A673 (cell line): ENCODE measurements around the gene N4BP2L1. TPM values are rescaled to one million over a fixed set of nuclear protein-coding genes. Genes with fewer than 3 reads are reported as not detected.

ENCODE experiments used
- BruUV-seq: library from RNA; stranded (reverse); fragments of 400-500 nt; replicated peaks from 2 replicates; lab custom pipeline; 2021; lab: Mats Ljungman, UMichigan
- CTCF ChIA-PET: fragments of 300-600 bp; sonication (Branson Sonifier 250); formaldehyde crosslinking; loops from one replicate; lab custom pipeline; 2022; ENCODE audit warnings: antibody characterized with exemption; lab: Charles Lee
- POLR2A ChIA-PET: fragments of 300-600 bp; sonication (Branson Sonifier 250); formaldehyde crosslinking; loops from one replicate; lab custom pipeline; 2022; ENCODE audit warnings: antibody characterized with exemption; ENCODE audit not compliant: low non-redundant PET; lab: Charles Lee
- DNase-seq: peaks from one replicate; pipeline ENCODE4 v3.0.0-alpha.2; 2015; ENCODE audit warnings: low spot score
- H3K27ac ChIP-seq: fragments of 200-600 bp; sonication (generic); 2 replicates; pipeline ENCODE4 v1.5.1; 2016; ENCODE audit warnings: mixed run types, low read depth, mild to moderate bottlenecking, mixed read lengths, antibody characterized with exemption, low read length; ENCODE audit not compliant: poor library complexity, severe bottlenecking
- H3K27me3 ChIP-seq: fragments of 200-600 bp; sonication (generic); replicated peaks from 2 replicates; pipeline ENCODE4 v1.6.1; 2017; ENCODE audit warnings: mixed run types, low read depth, mild to moderate bottlenecking, mixed read lengths, antibody characterized with exemption, low read length; ENCODE audit not compliant: insufficient read depth, poor library complexity
- H3K36me3 ChIP-seq: fragments of 200-600 bp; sonication (generic); 2 replicates; pipeline ENCODE4 v1.6.1; 2016; ENCODE audit warnings: mixed run types, mild to moderate bottlenecking, mixed read lengths, antibody characterized with exemption, low read length; ENCODE audit not compliant: insufficient read depth, poor library complexity, severe bottlenecking
- H3K4me1 ChIP-seq: fragments of 200-600 bp; sonication (generic); 2 replicates; pipeline ENCODE4 v1.6.1; 2017; ENCODE audit warnings: mixed run types, mild to moderate bottlenecking, mixed read lengths, antibody characterized with exemption, low read length; ENCODE audit not compliant: insufficient read depth, poor library complexity, severe bottlenecking
- H3K4me3 ChIP-seq: fragments of 200-600 bp; sonication (generic); 2 replicates; pipeline ENCODE4 v1.5.1; 2016; ENCODE audit warnings: low read depth, mixed run types, mild to moderate bottlenecking, mixed read lengths, low read length; ENCODE audit not compliant: poor library complexity, severe bottlenecking
- H3K9me3 ChIP-seq: fragments of 200-600 bp; sonication (generic); 2 replicates; pipeline ENCODE4 v1.6.1; 2016; ENCODE audit warnings: mixed run types, low read depth, mild to moderate bottlenecking, mixed read lengths, antibody characterized with exemption, low read length; ENCODE audit not compliant: poor library complexity, severe bottlenecking
- EZH2 ChIP-seq: fragments of 200-600 bp; sonication (generic); IDR thresholded peaks from 2 replicates; pipeline ENCODE4 v1.6.1; 2017; ENCODE audit warnings: borderline replicate concordance, low read depth, mild to moderate bottlenecking, mixed read lengths, antibody characterized with exemption, low read length; ENCODE audit not compliant: poor library complexity, severe bottlenecking
- intact Hi-C: fragments of 100-400 bp; cut with micrococcal nuclease; formaldehyde crosslinking; loops from one replicate; pipeline ENCODE4 v1.10.0; 2022; ENCODE audit not compliant: unreplicated experiment
- total RNA-seq: library from RNA; stranded (reverse); gene quantifications from 2 replicates; pipeline ENCODE4 v1.2.3, GENCODE V29; 2021
- TF ChIP-seq, protein P1 (sequence below): fragments of 300-800, 200-600 bp; sonication (generic); conservative IDR thresholded peaks from 2 replicates; pipeline ENCODE4 v1.5.1; 2017; ENCODE audit warnings: low read depth, mild to moderate bottlenecking, antibody characterized with exemption, low read length, moderate library complexity, mixed read lengths

The N4BP2L1 gene
- total RNA-seq, 1 experiment from 2014 or later, result 0.49 TPM

DNA sequence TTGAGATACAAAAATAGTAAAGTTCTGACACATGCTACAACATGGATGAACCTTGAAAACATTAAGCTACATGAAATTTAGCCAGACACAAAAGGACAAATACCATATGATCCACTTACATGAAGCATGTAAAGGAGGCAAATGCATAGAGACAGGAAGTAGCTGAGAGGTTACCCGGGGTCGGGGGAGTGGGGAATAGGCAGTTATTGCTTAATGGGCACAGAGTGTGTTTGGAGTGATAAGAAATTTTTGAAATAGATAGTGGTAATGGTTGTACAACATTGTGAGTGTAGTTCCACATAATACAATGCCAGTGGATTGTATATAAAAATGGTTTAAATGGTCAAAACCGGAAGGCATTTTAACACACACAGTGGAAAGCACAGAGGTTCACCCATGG is 4.3 kb downstream of the N4BP2L1 start:
- no TSS peak for BruUV-seq
- no peak for DNase-seq
- no peak for TF ChIP-seq EZH2
- TF ChIP-seq, protein P1, sequence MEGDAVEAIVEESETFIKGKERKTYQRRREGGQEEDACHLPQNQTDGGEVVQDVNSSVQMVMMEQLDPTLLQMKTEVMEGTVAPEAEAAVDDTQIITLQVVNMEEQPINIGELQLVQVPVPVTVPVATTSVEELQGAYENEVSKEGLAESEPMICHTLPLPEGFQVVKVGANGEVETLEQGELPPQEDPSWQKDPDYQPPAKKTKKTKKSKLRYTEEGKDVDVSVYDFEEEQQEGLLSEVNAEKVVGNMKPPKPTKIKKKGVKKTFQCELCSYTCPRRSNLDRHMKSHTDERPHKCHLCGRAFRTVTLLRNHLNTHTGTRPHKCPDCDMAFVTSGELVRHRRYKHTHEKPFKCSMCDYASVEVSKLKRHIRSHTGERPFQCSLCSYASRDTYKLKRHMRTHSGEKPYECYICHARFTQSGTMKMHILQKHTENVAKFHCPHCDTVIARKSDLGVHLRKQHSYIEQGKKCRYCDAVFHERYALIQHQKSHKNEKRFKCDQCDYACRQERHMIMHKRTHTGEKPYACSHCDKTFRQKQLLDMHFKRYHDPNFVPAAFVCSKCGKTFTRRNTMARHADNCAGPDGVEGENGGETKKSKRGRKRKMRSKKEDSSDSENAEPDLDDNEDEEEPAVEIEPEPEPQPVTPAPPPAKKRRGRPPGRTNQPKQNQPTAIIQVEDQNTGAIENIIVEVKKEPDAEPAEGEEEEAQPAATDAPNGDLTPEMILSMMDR, result no peak
- H3K4me3 ChIP-seq, result no peak overlapping the region
- CTCF ChIA-PET, result no interaction called here
- H3K4me1 ChIP-seq, result peaks cover 10% of the 10 kb centered on the region
- H3K27ac ChIP-seq, result no peak overlapping the region
- H3K36me3 ChIP-seq, result no peaks in the 10 kb centered on the region
- POLR2A ChIA-PET, result no interaction called here
- peaks cover 4% of the 10 kb centered on the region for H3K9me3 ChIP-seq
- intact Hi-C loops, result no loop called here
- H3K27me3 ChIP-seq, result no peaks in the 10 kb centered on the region

DNA sequence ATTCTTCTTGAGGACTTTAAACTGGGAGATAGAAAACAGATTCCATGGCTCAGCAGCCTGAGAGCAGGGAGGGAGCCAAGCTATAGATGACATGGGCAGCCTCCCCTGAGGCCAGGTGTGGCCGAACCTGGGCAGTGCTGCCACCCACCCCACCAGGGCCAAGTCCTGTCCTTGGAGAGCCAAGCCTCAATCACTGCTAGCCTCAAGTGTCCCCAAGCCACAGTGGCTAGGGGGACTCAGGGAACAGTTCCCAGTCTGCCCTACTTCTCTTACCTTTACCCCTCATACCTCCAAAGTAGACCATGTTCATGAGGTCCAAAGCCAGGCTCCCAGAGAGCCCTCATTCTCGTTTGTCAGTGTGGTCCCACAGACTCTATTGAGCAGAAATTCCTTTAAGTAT is 8.1 kb downstream of the N4BP2L1 start:
- CTCF ChIA-PET, result no interaction called here
- intact Hi-C loops, result no loop called here

DNA sequence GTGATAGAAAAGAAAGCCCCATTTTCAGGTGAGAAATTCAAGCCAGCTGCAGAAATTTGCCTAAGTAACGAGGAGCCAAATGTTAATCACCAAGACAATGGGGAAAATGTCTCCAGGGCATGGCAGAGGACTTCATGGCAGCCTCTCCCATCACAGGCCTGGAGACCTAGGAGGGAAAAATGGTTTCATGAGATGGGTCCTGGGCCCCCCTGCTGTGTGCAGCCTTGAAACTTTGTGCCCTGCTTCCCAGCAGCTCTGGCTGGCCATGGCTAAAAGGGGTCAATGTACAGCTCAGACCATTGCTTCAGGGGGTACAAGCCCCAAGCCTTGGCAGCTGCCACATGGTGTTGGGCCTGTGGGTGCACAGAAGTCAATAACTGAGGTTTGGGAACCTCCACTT is 9.9 kb downstream of the N4BP2L1 start:
- peaks cover 4% of the 10 kb centered on the region for H3K9me3 ChIP-seq
- H3K4me1 ChIP-seq, result no peaks in the 10 kb centered on the region
- intact Hi-C loops, result no loop called here
- no peak overlapping the region for H3K27ac ChIP-seq
- DNase-seq, result no peak
- BruUV-seq, result no TSS peak
- ChIA-PET POLR2A (no interaction called here), CTCF (no interaction called here)
- TF ChIP-seq, protein P1, result no peak
- TF ChIP-seq EZH2, result no peak
- H3K27me3 ChIP-seq, result no peaks in the 10 kb centered on the region
- no peaks in the 10 kb centered on the region for H3K36me3 ChIP-seq
- H3K4me3 ChIP-seq, result no peak overlapping the region

More for the DNA sequence above, 8.1 kb downstream of the N4BP2L1 start:
- Histone ChIP-seq H3K36me3 (no peaks in the 10 kb centered on the region), H3K27ac (no peak overlapping the region), H3K4me3 (no peak overlapping the region), H3K27me3 (no peaks in the 10 kb centered on the region), H3K4me1 (no peaks in the 10 kb centered on the region), H3K9me3 (peaks cover 4% of the 10 kb centered on the region)
- TF ChIP-seq, protein P1, result no peak
- no peak for TF ChIP-seq EZH2
- POLR2A ChIA-PET, result no interaction called here
- BruUV-seq, result no TSS peak
- no peak for DNase-seq
